ENCODE data around the gene NYAP2. TPM values are rescaled to one million over a fixed set of nuclear protein-coding genes. Genes with fewer than 3 reads are reported as not detected.

The NYAP2 gene
- total and polyA plus RNA-seq, 2 donors (not counting 1 experiment from before 2014, with no cell fraction given): not detected

- Histone ChIP-seq H3K9ac (ENCODE audit: insufficient read depth, low read length) (no peak overlapping the region), H3K9me3 (ENCODE audit: control insufficient read depth, insufficient read depth, low read depth, low read length) (no peaks in the 10 kb centered on the region), H3K4me3 (replicated peaks in 1 of 4; ENCODE audit: control extremely low read depth in 1 of 4, insufficient read depth in 1 of 4, low read depth in 3 of 4, low read length in 4 of 4) (no peak overlapping the region), H3K36me3 (ENCODE audit: control insufficient read depth, insufficient read depth, low read length) (no peaks in the 10 kb centered on the region), H3K27me3 (ENCODE audit: control insufficient read depth, insufficient read depth, low read length) (no peaks in the 10 kb centered on the region), H2AFZ (ENCODE audit: low read length) (no peak overlapping the region), H3K79me2 (ENCODE audit: control insufficient read depth, insufficient read depth, low read length) (no peaks in the 10 kb centered on the region), H3K27ac (ENCODE audit: insufficient read depth, low read length) (no peak overlapping the region), H4K20me1 (ENCODE audit: control insufficient read depth, extremely low read depth, insufficient read depth, low read length) (no peaks in the 10 kb centered on the region), H3K4me1 (ENCODE audit: control insufficient read depth, extremely low read depth, insufficient read depth, low read length) (no peaks in the 10 kb centered on the region), H3K4me2 (ENCODE audit: extremely low read depth, insufficient read depth, low read length) (no peak overlapping the region)
- DNase-seq (ENCODE audit: low read depth in 2 of 2): no peak
- TF ChIP-seq CTCF (conservative IDR thresholded peaks at IDR 0.05 in 1 of 2, IDR thresholded peaks at IDR 0.05 in 1 of 2; ENCODE audit: low read depth in 1 of 2, low read length in 2 of 2): no peak
- TF ChIP-seq EZH2 (IDR thresholded peaks at IDR 0.05; ENCODE audit: low read length, missing control alignments): no peak
Measured at GRCh38 chr2:225573603-225574002, 174.1 kb downstream of the NYAP2 start.

DNA sequence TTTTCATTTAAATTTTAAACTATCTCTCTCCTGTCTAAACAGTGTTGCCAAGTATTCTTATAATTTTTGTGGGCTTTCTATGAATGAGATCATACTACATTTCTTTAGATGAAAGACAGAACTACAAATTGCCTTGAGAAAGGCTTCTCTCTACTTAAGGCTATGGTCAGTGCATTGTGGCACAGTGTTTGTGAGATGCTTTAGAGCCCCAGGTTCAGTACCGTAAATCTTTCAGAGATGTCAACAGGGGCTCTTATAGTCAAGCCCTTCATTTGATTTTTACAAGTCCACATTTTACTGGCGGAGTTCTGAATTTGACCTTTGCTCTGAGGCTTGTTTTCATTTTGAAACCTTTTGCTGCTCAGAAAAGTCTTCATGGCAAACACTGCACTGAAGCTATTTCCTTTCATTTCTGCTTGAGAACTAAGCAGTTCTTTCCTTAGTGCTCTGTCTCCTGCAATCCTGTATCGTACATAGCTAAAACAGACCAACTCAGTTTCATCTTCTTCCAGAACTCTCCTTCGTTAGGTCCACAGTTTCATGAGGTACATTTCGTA, 175.2 kb downstream of the NYAP2 start:
- H3K27ac ChIP-seq (ENCODE audit: insufficient read depth, low read length): no peak overlapping the region
- no peak overlapping the region for H3K9ac ChIP-seq (ENCODE audit: insufficient read depth, low read length)
- no peak overlapping the region for H3K4me3 ChIP-seq (replicated peaks in 1 of 4; ENCODE audit: control extremely low read depth in 1 of 4, insufficient read depth in 1 of 4, low read depth in 3 of 4, low read length in 4 of 4)
- no peaks in the 10 kb centered on the region for H4K20me1 ChIP-seq (ENCODE audit: control insufficient read depth, extremely low read depth, insufficient read depth, low read length)
- H3K9me3 ChIP-seq (ENCODE audit: control insufficient read depth, insufficient read depth, low read depth, low read length): no peaks in the 10 kb centered on the region
- no peaks in the 10 kb centered on the region for H3K27me3 ChIP-seq (ENCODE audit: control insufficient read depth, insufficient read depth, low read length)
- no peak overlapping the region for H3K4me2 ChIP-seq (ENCODE audit: extremely low read depth, insufficient read depth, low read length)
- DNase-seq (ENCODE audit: low read depth in 2 of 2): no peak
- H3K36me3 ChIP-seq (ENCODE audit: control insufficient read depth, insufficient read depth, low read length): no peaks in the 10 kb centered on the region
- H3K79me2 ChIP-seq (ENCODE audit: control insufficient read depth, insufficient read depth, low read length): no peaks in the 10 kb centered on the region
- TF ChIP-seq CTCF (conservative IDR thresholded peaks at IDR 0.05 in 1 of 2, IDR thresholded peaks at IDR 0.05 in 1 of 2; ENCODE audit: low read depth in 1 of 2, low read length in 2 of 2) (no peak), EZH2 (IDR thresholded peaks at IDR 0.05; ENCODE audit: low read length, missing control alignments) (no peak)
- no peaks in the 10 kb centered on the region for H3K4me1 ChIP-seq (ENCODE audit: control insufficient read depth, extremely low read depth, insufficient read depth, low read length)
- no peak overlapping the region for H2AFZ ChIP-seq (ENCODE audit: low read length)

- Histone ChIP-seq H4K20me1 (ENCODE audit: control insufficient read depth, extremely low read depth, insufficient read depth, low read length) (no peaks in the 10 kb centered on the region), H3K9ac (ENCODE audit: insufficient read depth, low read length) (no peak overlapping the region), H2AFZ (ENCODE audit: low read length) (no peak overlapping the region), H3K4me1 (ENCODE audit: control insufficient read depth, extremely low read depth, insufficient read depth, low read length) (no peaks in the 10 kb centered on the region), H3K4me3 (replicated peaks in 1 of 4; ENCODE audit: control extremely low read depth in 1 of 4, insufficient read depth in 1 of 4, low read depth in 3 of 4, low read length in 4 of 4) (no peak overlapping the region), H3K27me3 (ENCODE audit: control insufficient read depth, insufficient read depth, low read length) (no peaks in the 10 kb centered on the region), H3K79me2 (ENCODE audit: control insufficient read depth, insufficient read depth, low read length) (no peaks in the 10 kb centered on the region), H3K36me3 (ENCODE audit: control insufficient read depth, insufficient read depth, low read length) (no peaks in the 10 kb centered on the region), H3K27ac (ENCODE audit: insufficient read depth, low read length) (no peak overlapping the region), H3K9me3 (ENCODE audit: control insufficient read depth, insufficient read depth, low read depth, low read length) (no peaks in the 10 kb centered on the region), H3K4me2 (ENCODE audit: extremely low read depth, insufficient read depth, low read length) (no peak overlapping the region)
- TF ChIP-seq CTCF (conservative IDR thresholded peaks at IDR 0.05 in 1 of 2, IDR thresholded peaks at IDR 0.05 in 1 of 2; ENCODE audit: low read depth in 1 of 2, low read length in 2 of 2) (no peak), EZH2 (IDR thresholded peaks at IDR 0.05; ENCODE audit: low read length, missing control alignments) (no peak)
- DNase-seq (ENCODE audit: low read depth in 2 of 2): no peak
Measured at GRCh38 chr2:225581135-225581534, 181.6 kb downstream of the NYAP2 start.
